ENCODE data around the gene WBP1L. TPM values are rescaled to one million over a fixed set of nuclear protein-coding genes. Genes with fewer than 3 reads are reported as not detected.

Gene WBP1L
- total RNA-seq, 3 donors from 2014 or later (not counting 1 experiment from before 2014, with no cell fraction given), result 34.6 to 48.4 (median 47.9) TPM

DNA sequence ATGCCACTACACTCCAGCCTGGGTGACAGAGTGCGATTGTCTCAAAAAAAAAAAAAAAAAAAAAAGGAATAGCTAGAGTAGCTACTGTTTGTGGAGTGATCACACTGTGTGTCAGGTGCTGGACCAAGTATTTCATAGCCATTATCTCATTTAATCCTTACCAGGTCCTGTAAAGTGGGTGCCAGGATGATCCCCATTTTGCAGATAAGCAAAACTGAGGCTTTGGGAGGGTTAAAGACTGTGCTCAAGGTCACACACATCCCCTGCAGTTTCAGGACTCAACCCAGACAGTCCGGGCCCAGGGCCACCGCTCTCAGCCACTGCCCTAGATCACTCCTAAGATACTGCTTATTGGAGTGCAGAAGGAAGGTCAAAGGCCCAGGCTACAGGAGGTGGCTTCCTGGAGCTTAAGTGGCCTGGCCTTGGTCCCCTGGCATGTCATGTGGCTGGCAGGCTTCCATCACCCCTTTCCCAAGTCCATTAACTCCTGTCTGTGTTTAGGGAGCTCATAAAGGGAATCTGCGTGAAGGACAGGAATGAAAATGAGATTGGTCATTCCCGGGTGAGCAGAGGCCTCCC, 12.4 kb upstream of the WBP1L start:
- Histone ChIP-seq H3K9me3 (ENCODE audit: control insufficient read depth, insufficient read depth, low read length) (no peaks in the 10 kb centered on the region), H3K4me1 (ENCODE audit: control insufficient read depth, insufficient read depth, low read length) (peaks cover 18% of the 10 kb centered on the region), H3K4me3 (ENCODE audit: low read length) (no peak overlapping the region), H3K27ac (ENCODE audit: low read length) (no peak overlapping the region), H3K27me3 (ENCODE audit: control insufficient read depth, insufficient read depth, low read length) (no peaks in the 10 kb centered on the region), H3K36me3 (ENCODE audit: control insufficient read depth, insufficient read depth, low read length) (peaks cover 15% of the 10 kb centered on the region)
- ATAC-seq (no peak), DNase-seq (no peak)
- 98% methylated on average over 3 of the region's 5 CpGs for WGBS (ENCODE audit: insufficient coverage)
- Mint-ChIP-seq H3K9me3 (no peaks in the 10 kb centered on the region), H3K4me1 (peaks cover 11 to 15% of the 10 kb centered on the region in 2 donors), H3K4me3 (no peak overlapping the region), H3K36me3 (no peaks in the 10 kb centered on the region), H3K27ac (no peak overlapping the region), H3K27me3 (ENCODE audit: low read depth in 2 of 2) (no peaks in the 10 kb centered on the region)
- intact Hi-C loops (cut with micrococcal nuclease), result no loop called here
- TF ChIP-seq CTCF (IDR thresholded peaks at IDR 0.05), result no peak

DNA sequence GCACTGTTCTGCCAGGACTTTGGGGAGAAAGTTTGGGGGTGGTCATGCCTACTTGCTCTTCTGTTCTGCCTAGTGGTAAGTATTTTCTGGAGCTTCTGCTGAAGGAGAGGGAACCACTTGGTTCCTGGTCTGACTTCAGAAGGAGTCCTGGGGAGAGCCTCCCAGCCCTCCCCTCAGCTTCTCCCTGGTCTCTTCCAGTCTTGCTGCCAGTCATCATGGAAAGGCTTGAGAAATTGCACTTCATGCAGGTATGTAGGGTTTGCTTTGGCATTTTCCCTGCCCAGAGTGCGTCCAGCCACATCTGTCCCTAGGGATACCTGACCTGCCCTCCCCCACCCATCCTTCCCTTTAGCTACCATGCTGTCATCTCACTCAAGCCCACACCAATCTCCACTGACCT, 11.1 kb upstream of the WBP1L start:
- intact Hi-C loops (cut with micrococcal nuclease), result no loop called here
- Mint-ChIP-seq H3K4me3 (no peak overlapping the region), H3K27ac (no peak overlapping the region), H3K9me3 (no peaks in the 10 kb centered on the region), H3K36me3 (no peaks in the 10 kb centered on the region), H3K4me1 (peaks cover 11 to 15% of the 10 kb centered on the region in 2 donors), H3K27me3 (ENCODE audit: low read depth in 2 of 2) (no peaks in the 10 kb centered on the region)
- ATAC-seq (no peak), DNase-seq (no peak)
- WGBS (ENCODE audit: insufficient coverage), result 94% methylated on average over 1 of the region's 1 CpG
- H3K4me1 ChIP-seq (ENCODE audit: control insufficient read depth, insufficient read depth, low read length), result peaks cover 18% of the 10 kb centered on the region
- TF ChIP-seq CTCF (IDR thresholded peaks at IDR 0.05), result no peak
- H3K27ac ChIP-seq (ENCODE audit: low read length), result no peak overlapping the region
- no peaks in the 10 kb centered on the region for H3K27me3 ChIP-seq (ENCODE audit: control insufficient read depth, insufficient read depth, low read length)
- H3K9me3 ChIP-seq (ENCODE audit: control insufficient read depth, insufficient read depth, low read length), result no peaks in the 10 kb centered on the region
- peaks cover 9% of the 10 kb centered on the region for H3K36me3 ChIP-seq (ENCODE audit: control insufficient read depth, insufficient read depth, low read length)
- H3K4me3 ChIP-seq (ENCODE audit: low read length), result no peak overlapping the region

DNA sequence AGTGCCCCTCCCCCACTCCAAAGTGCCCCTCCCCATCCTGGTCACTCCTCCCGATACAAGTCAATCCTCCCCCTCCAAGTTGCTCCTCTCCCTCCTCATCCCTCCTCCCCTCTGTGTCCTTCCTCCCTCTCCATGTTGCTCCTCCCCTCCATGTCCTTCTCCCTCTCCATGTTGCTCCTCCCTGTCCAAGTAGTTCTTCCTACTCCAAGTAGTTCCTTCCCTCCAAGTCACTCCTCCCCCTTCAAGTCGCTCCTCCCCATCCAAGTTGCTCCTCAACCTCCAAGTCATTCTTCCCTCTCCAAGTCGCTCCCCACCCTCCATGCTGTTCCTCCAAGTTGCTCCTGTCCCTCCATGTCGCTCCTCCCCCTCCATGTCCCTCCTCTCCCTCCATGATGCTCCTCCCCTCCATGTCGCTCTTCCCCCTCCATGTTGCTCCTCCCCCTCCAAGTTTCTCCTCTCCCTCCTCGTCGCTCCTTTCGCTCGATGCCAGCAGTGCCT, 8.6 kb upstream of the WBP1L start:
- WGBS (ENCODE audit: insufficient coverage), result 90% methylated on average over 9 of the region's 9 CpGs
- H3K4me3 Mint-ChIP-seq, result no peak overlapping the region
- Histone ChIP-seq H3K27ac (ENCODE audit: low read length) (no peak overlapping the region), H3K9me3 (ENCODE audit: control insufficient read depth, insufficient read depth, low read length) (no peaks in the 10 kb centered on the region), H3K4me1 (ENCODE audit: control insufficient read depth, insufficient read depth, low read length) (no peaks in the 10 kb centered on the region), H3K4me3 (ENCODE audit: low read length) (no peak overlapping the region), H3K36me3 (ENCODE audit: control insufficient read depth, insufficient read depth, low read length) (peaks cover 4% of the 10 kb centered on the region), H3K27me3 (ENCODE audit: control insufficient read depth, insufficient read depth, low read length) (no peaks in the 10 kb centered on the region)
- DNase-seq (no peak), ATAC-seq (no peak)
- H3K36me3 Mint-ChIP-seq, result no peaks in the 10 kb centered on the region
- no peaks in the 10 kb centered on the region for H3K27me3 Mint-ChIP-seq (ENCODE audit: low read depth in 2 of 2)
- H3K4me1 Mint-ChIP-seq, result no peaks in the 10 kb centered on the region
- H3K9me3 Mint-ChIP-seq, result no peaks in the 10 kb centered on the region
- intact Hi-C loops (cut with micrococcal nuclease), result no loop called here
- no peak overlapping the region for H3K27ac Mint-ChIP-seq
- TF ChIP-seq CTCF (IDR thresholded peaks at IDR 0.05), result no peak

- Histone ChIP-seq H3K4me3 (ENCODE audit: low read length) (no peak overlapping the region), H3K27ac (ENCODE audit: low read length) (no peak overlapping the region), H3K9me3 (ENCODE audit: control insufficient read depth, insufficient read depth, low read length) (no peaks in the 10 kb centered on the region), H3K36me3 (ENCODE audit: control insufficient read depth, insufficient read depth, low read length) (peaks cover 3% of the 10 kb centered on the region), H3K27me3 (ENCODE audit: control insufficient read depth, insufficient read depth, low read length) (no peaks in the 10 kb centered on the region), H3K4me1 (ENCODE audit: control insufficient read depth, insufficient read depth, low read length) (peaks cover 4% of the 10 kb centered on the region)
- no peaks in the 10 kb centered on the region for H3K36me3 Mint-ChIP-seq
- no peaks in the 10 kb centered on the region for H3K27me3 Mint-ChIP-seq (ENCODE audit: low read depth in 2 of 2)
- H3K9me3 Mint-ChIP-seq, result peaks cover 0 to 4% of the 10 kb centered on the region in 2 donors
- ATAC-seq (no peak), DNase-seq (no peak)
- no peak overlapping the region for H3K4me3 Mint-ChIP-seq
- peaks cover 10 to 12% of the 10 kb centered on the region in 2 donors for H3K4me1 Mint-ChIP-seq
- no peak for TF ChIP-seq CTCF (IDR thresholded peaks at IDR 0.05)
- no peak overlapping the region for H3K27ac Mint-ChIP-seq
- intact Hi-C loops (cut with micrococcal nuclease), result no loop called here
Observed at GRCh38 chr10:102738692-102739121, 5.0 kb upstream of the WBP1L start.

Measured in natural killer cell (primary cell).